Sigmoid colon (tissue), 3 donors: ENCODE data around the gene RPS5.

Source experiments
- POLR2A ChIP-seq, 2 donors: fragments of 450-650 bp; IDR thresholded peaks; one replicate each; pipeline ENCODE4 v1.6.1; 2016; ENCODE audit warnings: antibody characterized with exemption in 2 of 2, mild to moderate bottlenecking in 2 of 2, moderate library complexity in 2 of 2
- TF ChIP-seq, protein P1 (sequence below), 4 experiments: fragments of 450-650 bp in 3 of 4; fragments of 200-600 bp in 1 of 4; IDR thresholded peaks; one replicate each; pipeline ENCODE4 v1.5.1; 2016 to 2019; ENCODE audit warnings: antibody characterized with exemption in 4 of 4, mild to moderate bottlenecking in 3 of 4, moderate library complexity in 2 of 4

DNA sequence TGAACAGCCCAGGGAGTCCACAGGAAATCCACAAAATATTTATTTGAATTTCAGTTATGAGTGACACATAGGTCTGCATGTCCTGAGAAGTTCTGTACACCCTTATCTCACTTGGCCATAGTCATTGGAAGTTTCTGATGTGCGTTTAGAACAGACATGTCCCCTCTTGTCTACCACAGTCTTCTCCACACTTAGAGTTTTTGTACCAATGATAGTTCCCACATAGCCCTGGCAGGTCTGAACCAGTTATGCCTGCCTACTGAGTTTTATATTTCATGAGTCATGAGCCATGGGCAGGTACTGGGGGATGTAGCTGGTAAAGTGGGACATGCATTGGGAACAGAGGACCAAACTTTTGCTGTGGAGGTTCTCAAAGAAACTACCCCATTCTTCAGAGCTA lies 41.5 kb downstream of the RPS5 start:
- TF ChIP-seq, protein P1, sequence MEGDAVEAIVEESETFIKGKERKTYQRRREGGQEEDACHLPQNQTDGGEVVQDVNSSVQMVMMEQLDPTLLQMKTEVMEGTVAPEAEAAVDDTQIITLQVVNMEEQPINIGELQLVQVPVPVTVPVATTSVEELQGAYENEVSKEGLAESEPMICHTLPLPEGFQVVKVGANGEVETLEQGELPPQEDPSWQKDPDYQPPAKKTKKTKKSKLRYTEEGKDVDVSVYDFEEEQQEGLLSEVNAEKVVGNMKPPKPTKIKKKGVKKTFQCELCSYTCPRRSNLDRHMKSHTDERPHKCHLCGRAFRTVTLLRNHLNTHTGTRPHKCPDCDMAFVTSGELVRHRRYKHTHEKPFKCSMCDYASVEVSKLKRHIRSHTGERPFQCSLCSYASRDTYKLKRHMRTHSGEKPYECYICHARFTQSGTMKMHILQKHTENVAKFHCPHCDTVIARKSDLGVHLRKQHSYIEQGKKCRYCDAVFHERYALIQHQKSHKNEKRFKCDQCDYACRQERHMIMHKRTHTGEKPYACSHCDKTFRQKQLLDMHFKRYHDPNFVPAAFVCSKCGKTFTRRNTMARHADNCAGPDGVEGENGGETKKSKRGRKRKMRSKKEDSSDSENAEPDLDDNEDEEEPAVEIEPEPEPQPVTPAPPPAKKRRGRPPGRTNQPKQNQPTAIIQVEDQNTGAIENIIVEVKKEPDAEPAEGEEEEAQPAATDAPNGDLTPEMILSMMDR (IDR thresholded peaks at IDR 0.05): no peak
- no peak for TF ChIP-seq POLR2A (IDR thresholded peaks at IDR 0.05)
